PC-3 (cell line): Measurements from ENCODE around the gene PON1. TPM values are rescaled to one million over a fixed set of nuclear protein-coding genes. Genes with fewer than 3 reads are reported as not detected.

ENCODE experiments used
- ATAC-seq: fragments of 200-7000 bp; cut with Tn5 transposase; 2 replicates; pipeline ENCODE4 v1.9.1; 2020; ENCODE audit warnings: mild to moderate bottlenecking, moderate library complexity
- BruUV-seq: library from RNA; stranded (reverse); fragments of 400-500 nt; replicated peaks from 2 replicates; lab custom pipeline; 2021; lab: Mats Ljungman, UMichigan
- CTCF ChIA-PET: fragments of 300-600 bp; sonication (Branson Sonifier 250); formaldehyde crosslinking; loops from one replicate; lab custom pipeline; 2022; ENCODE audit warnings: antibody characterized with exemption; lab: Charles Lee
- POLR2A ChIA-PET: fragments of 300-600 bp; sonication (Branson Sonifier 250); formaldehyde crosslinking; loops from one replicate; lab custom pipeline; 2022; ENCODE audit warnings: antibody characterized with exemption; ENCODE audit not compliant: unreplicated experiment; lab: Charles Lee
- DNase-seq: peaks from one replicate; pipeline ENCODE4 v3.0.0-alpha.2; 2015
- H2AFZ ChIP-seq: fragments of 300-600 bp; sonication (generic); 2 replicates; pipeline ENCODE4 v1.6.0; 2016; ENCODE audit warnings: antibody characterized with exemption, low read length
- H3F3A ChIP-seq: fragments of 300-600 bp; sonication (generic); one replicate; pipeline ENCODE4 v1.6.0; 2017; ENCODE audit warnings: antibody characterized with exemption, low read length, control low read depth, mild to moderate bottlenecking; ENCODE audit not compliant: unreplicated experiment
- H3K27ac ChIP-seq: fragments of 300-600 bp; sonication (generic); 2 replicates; pipeline ENCODE4 v1.5.1; 2016; ENCODE audit warnings: mild to moderate bottlenecking, low read length
- H3K27me3 ChIP-seq: fragments of 300-600 bp; sonication (generic); 2 replicates; pipeline ENCODE4 v1.6.1; 2016; ENCODE audit warnings: low read length, mixed read lengths
- H3K36me3 ChIP-seq: fragments of 300-600 bp; sonication (generic); 2 replicates; pipeline ENCODE4 v1.6.1; 2016; ENCODE audit warnings: low read depth, mixed run types, low read length, mixed read lengths
- H3K4me1 ChIP-seq: fragments of 300-600 bp; sonication (generic); 2 replicates; pipeline ENCODE4 v1.5.1; 2016; ENCODE audit warnings: low read length; ENCODE audit not compliant: insufficient read depth
- H3K4me2 ChIP-seq: fragments of 300-600 bp; sonication (generic); 2 replicates; pipeline ENCODE4 v1.6.0; 2016; ENCODE audit warnings: low read length
- H3K4me3 ChIP-seq: fragments of 300-600 bp; sonication (generic); 2 replicates; pipeline ENCODE4 v1.5.1; 2016; ENCODE audit warnings: mild to moderate bottlenecking, low read length, mixed read lengths
- H3K79me2 ChIP-seq: fragments of 300-600 bp; sonication (generic); 2 replicates; pipeline ENCODE4 v1.6.1; 2017; ENCODE audit warnings: low read length, mixed read lengths
- H3K9ac ChIP-seq: fragments of 300-600 bp; sonication (generic); 2 replicates; pipeline ENCODE4 v1.6.0; 2016; ENCODE audit warnings: mild to moderate bottlenecking, low read length
- H3K9me2 ChIP-seq: fragments of 300-600 bp; sonication (generic); replicated peaks from 2 replicates; pipeline ENCODE4 v1.6.1; 2016; ENCODE audit warnings: mixed run types, low read length, mixed read lengths
- H3K9me3 ChIP-seq: fragments of 300-600 bp; sonication (generic); 2 replicates; pipeline ENCODE4 v1.6.1; 2016; ENCODE audit warnings: low read length, mixed read lengths
- H4K20me1 ChIP-seq: fragments of 300-600 bp; sonication (generic); 2 replicates; pipeline ENCODE4 v1.6.1; 2016; ENCODE audit warnings: low read length, mixed read lengths
- EZH2 ChIP-seq: fragments of 300-600 bp; sonication (generic); IDR thresholded peaks from one replicate; pipeline ENCODE4 v1.6.1; 2017; ENCODE audit warnings: antibody characterized with exemption, mild to moderate bottlenecking, low read length; ENCODE audit not compliant: unreplicated experiment
- EZH2phosphoT487 ChIP-seq: fragments of 300-600 bp; sonication (generic); IDR thresholded peaks from 2 replicates; pipeline ENCODE4 v1.6.1; 2018; ENCODE audit warnings: mild to moderate bottlenecking, antibody characterized with exemption, low read length, borderline replicate concordance
- intact Hi-C: fragments of 100-400 bp; cut with micrococcal nuclease; formaldehyde crosslinking; loops from 2 replicates; pipeline ENCODE4 v1.9.0; 2023
- total RNA-seq: library from RNA; depleted of rRNA; stranded (reverse); fragments of >200 nt; gene quantifications from 2 replicates; pipeline ENCODE4 v1.2.3, GENCODE V29; 2014
- TF ChIP-seq, protein P1 (sequence below): fragments of 300-600 bp; sonication (generic); conservative IDR thresholded peaks from 2 replicates; pipeline ENCODE4 v1.5.1; 2017; ENCODE audit warnings: antibody characterized with exemption, low read depth, mild to moderate bottlenecking, low read length

PON1 gene
- total RNA-seq, 1 experiment from 2014 or later = not detected

DNA sequence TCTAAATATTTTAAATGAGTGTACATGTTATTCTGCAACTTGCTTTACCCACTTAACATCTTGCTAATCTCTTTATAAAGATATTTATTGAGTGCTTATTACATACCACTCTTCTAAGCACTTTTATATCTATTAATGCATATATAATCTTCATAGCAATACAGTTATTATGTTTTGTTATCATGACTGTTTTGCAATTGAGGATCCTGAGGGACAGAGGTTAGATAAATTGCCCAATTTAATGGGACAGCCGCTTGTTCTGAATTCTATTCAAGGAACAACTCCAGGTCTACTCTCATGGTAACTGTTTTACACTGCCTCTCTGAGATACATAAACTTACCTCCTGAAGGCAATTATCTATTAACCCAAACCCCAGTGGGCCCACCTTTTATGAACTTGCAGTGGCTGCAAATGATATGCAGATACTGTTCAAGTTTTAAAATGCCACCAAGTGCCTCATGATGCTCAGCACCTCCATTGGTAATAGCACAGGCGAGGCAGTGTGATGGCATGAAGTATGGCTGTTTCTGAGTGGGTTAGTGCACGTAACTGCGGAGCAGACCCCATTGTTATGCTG, 60.5 kb downstream of the PON1 start:
- Histone ChIP-seq H3K4me2 (peak overlapping the region; percentile 63), H3K27me3 (no peaks in the 10 kb centered on the region), H3K27ac (peak overlapping the region; percentile 85), H4K20me1 (no peaks in the 10 kb centered on the region), H3F3A (no peaks in the 10 kb centered on the region), H3K9me3 (no peaks in the 10 kb centered on the region), H3K36me3 (no peaks in the 10 kb centered on the region), H3K79me2 (no peaks in the 10 kb centered on the region), H3K4me3 (peak overlapping the region; percentile 25; the same call in 1 of the 2 replicates), H3K9me2 (no peaks in the 10 kb centered on the region), H3K9ac (peak overlapping the region; percentile 75), H3K4me1 (peaks cover 39% of the 10 kb centered on the region), H2AFZ (peak overlapping the region; percentile 58; the same call in 1 of the 2 replicates)
- intact Hi-C loops = loop anchor here (2.0 kb wide), 2 partner anchors 171 to 213 kb away; partner anchors contain the start of gene PON2
- ChIA-PET POLR2A (no interaction called here), CTCF (no interaction called here)
- DNase-seq (no peak), ATAC-seq (no peak)
- BruUV-seq = no TSS peak
- TF ChIP-seq EZH2 = no peak
- TF ChIP-seq EZH2phosphoT487 = no peak
- TF ChIP-seq, protein P1, sequence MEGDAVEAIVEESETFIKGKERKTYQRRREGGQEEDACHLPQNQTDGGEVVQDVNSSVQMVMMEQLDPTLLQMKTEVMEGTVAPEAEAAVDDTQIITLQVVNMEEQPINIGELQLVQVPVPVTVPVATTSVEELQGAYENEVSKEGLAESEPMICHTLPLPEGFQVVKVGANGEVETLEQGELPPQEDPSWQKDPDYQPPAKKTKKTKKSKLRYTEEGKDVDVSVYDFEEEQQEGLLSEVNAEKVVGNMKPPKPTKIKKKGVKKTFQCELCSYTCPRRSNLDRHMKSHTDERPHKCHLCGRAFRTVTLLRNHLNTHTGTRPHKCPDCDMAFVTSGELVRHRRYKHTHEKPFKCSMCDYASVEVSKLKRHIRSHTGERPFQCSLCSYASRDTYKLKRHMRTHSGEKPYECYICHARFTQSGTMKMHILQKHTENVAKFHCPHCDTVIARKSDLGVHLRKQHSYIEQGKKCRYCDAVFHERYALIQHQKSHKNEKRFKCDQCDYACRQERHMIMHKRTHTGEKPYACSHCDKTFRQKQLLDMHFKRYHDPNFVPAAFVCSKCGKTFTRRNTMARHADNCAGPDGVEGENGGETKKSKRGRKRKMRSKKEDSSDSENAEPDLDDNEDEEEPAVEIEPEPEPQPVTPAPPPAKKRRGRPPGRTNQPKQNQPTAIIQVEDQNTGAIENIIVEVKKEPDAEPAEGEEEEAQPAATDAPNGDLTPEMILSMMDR = no peak

DNA sequence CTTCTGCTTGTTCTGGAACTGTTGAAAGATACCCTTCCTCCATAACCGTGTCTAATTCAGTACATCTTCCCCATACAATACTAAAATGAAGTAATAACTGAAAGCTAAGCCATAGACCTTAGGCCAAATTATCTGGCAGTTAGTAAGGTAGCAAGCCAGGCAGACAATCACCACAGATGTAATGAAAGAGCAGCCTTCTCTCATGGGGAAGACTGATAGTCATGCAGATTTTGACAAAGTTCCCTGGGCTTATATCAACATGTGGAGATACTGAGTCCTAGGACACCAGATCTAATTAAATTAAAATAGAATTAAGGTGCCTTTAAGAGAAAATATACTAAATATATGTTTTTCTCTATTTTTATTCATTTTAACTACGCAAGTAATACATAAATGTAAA, 61.5 kb downstream of the PON1 start:
- intact Hi-C loops = no loop called here
- ChIA-PET POLR2A (no interaction called here), CTCF (no interaction called here)
- DNase-seq = no peak
- no peaks in the 10 kb centered on the region for H3K9me3 ChIP-seq
- TF ChIP-seq EZH2 (no peak), EZH2phosphoT487 (no peak)
- TF ChIP-seq, protein P1 = no peak
- peaks cover 38% of the 10 kb centered on the region for H3K4me1 ChIP-seq
- no TSS peak for BruUV-seq
- no peak overlapping the region for H3K4me3 ChIP-seq
- H3K79me2 ChIP-seq = no peaks in the 10 kb centered on the region
- no peak for ATAC-seq
- no peak overlapping the region for H3K27ac ChIP-seq
- H3K9me2 ChIP-seq = no peaks in the 10 kb centered on the region
- H3K36me3 ChIP-seq = no peaks in the 10 kb centered on the region
- no peaks in the 10 kb centered on the region for H3F3A ChIP-seq
- H3K9ac ChIP-seq = no peak overlapping the region
- H3K4me2 ChIP-seq = no peak overlapping the region
- no peak overlapping the region for H2AFZ ChIP-seq
- no peaks in the 10 kb centered on the region for H4K20me1 ChIP-seq
- no peaks in the 10 kb centered on the region for H3K27me3 ChIP-seq

DNA sequence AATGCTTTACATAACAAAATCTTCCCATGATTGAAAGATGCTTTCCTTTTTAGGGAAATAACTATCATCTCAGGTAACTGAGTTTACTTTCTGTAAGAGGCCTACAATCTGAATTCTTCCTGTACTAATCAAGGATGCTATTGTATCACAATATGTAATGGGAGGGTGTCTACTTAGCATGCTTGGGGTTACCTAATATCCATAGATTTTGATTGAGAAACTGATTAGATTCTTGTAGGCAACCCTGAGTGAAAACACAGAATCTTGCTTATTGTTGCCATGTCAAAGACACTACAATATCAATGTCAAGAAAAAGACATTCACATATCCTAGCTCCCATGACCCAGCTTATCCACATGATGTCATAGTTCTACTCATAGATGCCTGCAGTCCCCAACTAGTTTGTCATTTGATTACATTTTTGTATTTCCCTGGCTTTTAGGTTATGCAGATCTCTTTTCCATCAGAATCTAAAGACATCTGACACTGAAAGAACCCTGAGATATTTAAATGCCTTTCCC, 62.4 kb downstream of the PON1 start:
- TF ChIP-seq, protein P1 = no peak
- TF ChIP-seq EZH2phosphoT487 = no peak
- TF ChIP-seq EZH2 = no peak
- H3K4me2 ChIP-seq = no peak overlapping the region
- no peak overlapping the region for H3K4me3 ChIP-seq
- CTCF ChIA-PET = no interaction called here
- no peaks in the 10 kb centered on the region for H4K20me1 ChIP-seq
- peaks cover 30% of the 10 kb centered on the region for H3K4me1 ChIP-seq
- no peaks in the 10 kb centered on the region for H3K79me2 ChIP-seq
- no peak overlapping the region for H2AFZ ChIP-seq
- no peaks in the 10 kb centered on the region for H3F3A ChIP-seq
- no peaks in the 10 kb centered on the region for H3K9me3 ChIP-seq
- DNase-seq (no peak), ATAC-seq (no peak)
- no peaks in the 10 kb centered on the region for H3K9me2 ChIP-seq
- H3K27me3 ChIP-seq = no peaks in the 10 kb centered on the region
- no peak overlapping the region for H3K9ac ChIP-seq
- no TSS peak for BruUV-seq
- POLR2A ChIA-PET = no interaction called here
- intact Hi-C loops = no loop called here
- no peak overlapping the region for H3K27ac ChIP-seq
- no peaks in the 10 kb centered on the region for H3K36me3 ChIP-seq
